NCI-H345 treated with DMSO at 0.1 percent for 48 hours (cell line): ENCODE measurements around the gene TMBIM1.
A peak's percentile ranks its signal among the peaks of the same experiment; 100 is the strongest.

Experiments
- DNase-seq: peaks from one replicate; lab custom pipeline; 2025; ENCODE audit not compliant: unreplicated experiment; lab: John Stamatoyannopoulos, UW

Gene TMBIM1, protein sequence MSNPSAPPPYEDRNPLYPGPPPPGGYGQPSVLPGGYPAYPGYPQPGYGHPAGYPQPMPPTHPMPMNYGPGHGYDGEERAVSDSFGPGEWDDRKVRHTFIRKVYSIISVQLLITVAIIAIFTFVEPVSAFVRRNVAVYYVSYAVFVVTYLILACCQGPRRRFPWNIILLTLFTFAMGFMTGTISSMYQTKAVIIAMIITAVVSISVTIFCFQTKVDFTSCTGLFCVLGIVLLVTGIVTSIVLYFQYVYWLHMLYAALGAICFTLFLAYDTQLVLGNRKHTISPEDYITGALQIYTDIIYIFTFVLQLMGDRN

DNA sequence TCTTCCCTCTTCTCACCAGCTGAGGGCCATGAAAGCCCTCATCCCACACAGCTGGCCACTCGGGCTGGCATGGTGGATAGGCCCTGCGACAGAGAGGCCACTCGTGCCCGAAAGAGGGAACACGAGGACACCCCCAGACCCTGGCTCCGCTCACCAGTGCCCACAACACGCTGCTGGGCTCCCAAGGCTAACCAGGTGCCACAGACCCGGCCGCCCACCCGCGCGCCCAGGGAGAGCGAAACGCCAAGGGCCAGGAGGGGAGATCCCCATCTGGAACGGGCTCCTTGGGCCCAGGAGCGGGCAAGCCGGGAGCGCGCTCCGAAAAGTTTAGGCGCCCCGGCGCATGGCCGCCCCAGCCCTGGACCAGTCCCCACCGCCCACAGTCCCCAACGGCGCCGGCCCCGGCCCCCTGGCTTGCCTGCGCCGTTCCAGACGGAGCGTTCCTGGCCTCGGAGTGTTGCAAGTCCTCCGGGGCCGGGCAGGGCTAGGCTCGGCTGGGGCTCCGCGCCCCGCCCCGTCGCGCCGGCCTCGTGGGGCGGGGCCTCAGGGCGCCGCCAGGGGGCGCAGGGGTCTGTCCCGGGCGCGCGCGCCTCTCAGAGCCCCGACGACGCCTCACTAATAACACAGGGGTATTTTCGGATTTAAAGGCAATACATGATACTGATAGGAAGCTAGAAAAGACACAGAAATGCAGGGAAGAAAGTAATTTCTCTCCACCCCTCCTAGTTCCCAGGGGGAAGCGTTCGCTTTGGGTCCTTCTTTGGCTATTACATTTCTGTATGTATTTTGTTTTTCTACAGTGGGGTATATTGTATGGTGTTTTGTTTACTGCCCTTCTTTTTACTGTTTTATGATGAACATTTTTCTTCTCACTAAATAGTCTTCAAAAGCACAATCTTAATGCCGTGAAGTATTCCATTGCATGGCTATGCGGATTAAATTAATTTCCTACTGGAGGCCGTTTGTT, at the start of gene TMBIM1:
TMBIM1 (minus strand) TSS at position 456 of the 967 bp plus-strand sequence. CDS start 10,362 bp downstream, outside the sequence.
- no peak for DNase-seq

DNA sequence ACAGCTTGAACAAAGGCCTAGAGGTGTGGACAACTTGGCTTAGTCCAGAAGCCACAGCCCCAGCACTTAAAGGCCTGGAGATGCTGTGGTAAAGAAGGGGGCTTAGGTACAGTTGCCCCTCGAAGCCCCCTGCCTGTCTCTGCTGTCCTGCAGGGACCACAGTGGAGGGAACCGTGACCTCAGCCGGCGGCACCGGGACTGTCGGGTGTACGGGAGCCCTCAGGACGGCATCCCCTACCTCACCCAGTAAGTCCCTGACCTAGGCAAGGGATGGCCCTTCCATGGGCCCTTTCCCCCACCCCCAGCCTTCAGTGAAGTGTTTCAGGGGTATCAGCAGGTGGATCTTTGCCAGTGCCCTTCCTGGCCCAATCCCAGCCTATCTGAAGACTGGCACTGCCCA, 49.1 kb upstream of the TMBIM1 start:
- no peak for DNase-seq

DNA sequence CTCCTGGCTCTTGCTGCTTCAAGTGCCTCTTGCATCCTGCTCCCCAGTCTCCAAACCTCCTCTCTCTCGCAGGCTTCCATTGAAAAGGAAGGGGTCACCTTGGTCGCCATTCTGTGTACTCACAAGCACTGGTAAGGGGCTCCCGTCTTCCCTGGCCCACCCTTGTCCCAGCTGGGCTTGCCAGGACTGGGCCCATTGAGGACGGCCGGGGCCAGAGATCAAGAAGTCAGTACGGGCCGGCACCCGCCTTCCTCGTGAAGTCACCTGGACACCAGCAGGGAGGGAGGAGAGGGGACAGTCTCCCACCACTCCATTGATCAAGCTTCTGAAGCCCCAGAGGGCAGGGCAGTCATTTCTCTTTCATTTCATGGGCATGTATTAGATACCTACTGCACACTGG, 48.4 kb upstream of the TMBIM1 start:
- no peak for DNase-seq

DNA sequence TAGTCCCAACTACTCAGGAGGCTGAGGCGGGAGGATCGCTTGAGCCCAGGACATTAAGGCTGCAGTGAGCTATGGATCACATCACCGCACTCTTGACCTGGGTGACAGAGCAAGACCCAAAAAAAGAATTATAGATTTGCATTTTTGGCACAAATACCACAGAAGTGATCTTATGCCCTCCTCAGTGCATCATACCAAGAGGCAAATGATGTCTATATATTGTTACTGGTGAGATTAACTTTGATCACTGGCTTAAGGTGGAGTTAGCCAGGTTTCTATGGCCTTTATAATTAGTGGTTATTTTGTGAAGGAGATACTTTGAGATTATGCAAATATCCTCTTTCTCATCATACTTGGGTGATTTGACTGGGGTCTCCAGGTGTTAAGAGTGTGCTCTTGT, 42.2 kb upstream of the TMBIM1 start:
- no peak for DNase-seq

DNA sequence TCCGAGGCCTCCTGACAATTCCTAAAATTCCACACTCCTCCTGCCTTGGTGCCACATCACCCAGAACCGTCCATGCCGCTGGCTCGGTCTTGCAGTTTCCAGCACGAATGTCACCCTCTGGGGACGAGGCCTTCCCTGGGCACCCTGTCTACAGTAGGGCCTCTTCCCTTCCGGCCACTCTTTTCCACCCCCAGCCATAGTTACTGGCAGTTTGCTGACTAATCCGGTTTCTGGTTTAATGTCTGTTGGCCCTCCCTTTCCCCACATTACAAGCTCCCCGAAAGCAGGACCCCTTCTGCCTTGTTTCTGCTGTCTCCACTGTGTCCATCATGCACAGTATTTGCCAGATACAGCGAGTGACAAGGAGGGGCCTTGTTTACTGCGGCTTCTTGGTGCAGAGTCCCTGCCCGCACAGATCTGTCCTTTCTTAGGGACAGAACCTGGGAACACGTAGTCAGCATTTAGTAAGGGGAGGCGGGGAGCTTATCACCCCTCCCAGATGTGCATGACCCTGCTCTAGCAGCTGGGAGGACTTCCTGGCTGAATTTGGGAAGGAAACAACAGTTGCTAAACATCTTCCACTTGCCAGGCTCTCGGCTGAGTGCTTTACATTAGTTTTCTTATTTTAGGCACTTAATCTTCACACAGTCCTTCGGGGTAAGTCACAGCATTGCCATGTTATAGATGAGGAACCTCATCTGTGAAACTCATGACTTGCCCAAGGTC, 40.8 kb upstream of the TMBIM1 start:
- no peak for DNase-seq

DNA sequence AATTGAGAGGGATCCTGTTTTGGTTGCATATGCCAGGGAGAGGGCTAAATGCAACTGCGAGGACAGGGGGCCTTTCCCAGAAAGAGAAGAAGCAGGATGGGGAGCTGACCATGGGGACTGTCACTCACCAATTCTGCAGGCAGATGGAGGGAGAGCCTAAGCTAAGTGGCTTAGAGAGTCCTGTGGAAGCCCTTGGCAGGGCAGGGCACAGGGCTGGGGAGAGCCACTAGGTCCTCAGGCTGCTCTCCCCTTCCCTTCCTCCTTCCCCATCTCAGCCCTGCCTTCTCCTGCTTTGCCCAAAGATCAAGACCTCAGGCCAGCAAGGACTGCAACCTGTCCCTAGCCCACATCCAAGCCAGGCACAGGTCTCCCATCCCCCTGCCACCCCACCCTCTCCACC, 40.0 kb upstream of the TMBIM1 start:
- no peak for DNase-seq

DNA sequence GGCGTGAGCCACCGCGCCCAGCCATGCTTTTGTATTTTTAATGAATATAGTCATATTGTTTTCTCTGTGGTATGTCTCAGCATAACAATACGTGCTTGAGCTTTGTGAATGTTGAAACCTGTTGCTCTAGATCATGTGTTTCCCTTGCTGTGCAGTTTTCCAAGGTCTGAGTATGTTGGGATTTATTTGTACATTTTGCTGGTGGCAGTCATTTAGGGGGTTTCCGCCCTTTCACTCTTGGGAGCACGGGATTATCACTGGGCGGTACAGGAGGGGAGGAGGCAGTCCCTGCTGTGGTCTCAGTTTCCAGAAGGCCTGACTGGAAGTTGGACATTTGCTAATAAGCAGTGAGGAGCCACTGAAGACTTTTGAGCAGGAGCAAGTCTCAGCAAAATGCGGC, 39.4 kb upstream of the TMBIM1 start:
- DNase-seq: no peak

DNA sequence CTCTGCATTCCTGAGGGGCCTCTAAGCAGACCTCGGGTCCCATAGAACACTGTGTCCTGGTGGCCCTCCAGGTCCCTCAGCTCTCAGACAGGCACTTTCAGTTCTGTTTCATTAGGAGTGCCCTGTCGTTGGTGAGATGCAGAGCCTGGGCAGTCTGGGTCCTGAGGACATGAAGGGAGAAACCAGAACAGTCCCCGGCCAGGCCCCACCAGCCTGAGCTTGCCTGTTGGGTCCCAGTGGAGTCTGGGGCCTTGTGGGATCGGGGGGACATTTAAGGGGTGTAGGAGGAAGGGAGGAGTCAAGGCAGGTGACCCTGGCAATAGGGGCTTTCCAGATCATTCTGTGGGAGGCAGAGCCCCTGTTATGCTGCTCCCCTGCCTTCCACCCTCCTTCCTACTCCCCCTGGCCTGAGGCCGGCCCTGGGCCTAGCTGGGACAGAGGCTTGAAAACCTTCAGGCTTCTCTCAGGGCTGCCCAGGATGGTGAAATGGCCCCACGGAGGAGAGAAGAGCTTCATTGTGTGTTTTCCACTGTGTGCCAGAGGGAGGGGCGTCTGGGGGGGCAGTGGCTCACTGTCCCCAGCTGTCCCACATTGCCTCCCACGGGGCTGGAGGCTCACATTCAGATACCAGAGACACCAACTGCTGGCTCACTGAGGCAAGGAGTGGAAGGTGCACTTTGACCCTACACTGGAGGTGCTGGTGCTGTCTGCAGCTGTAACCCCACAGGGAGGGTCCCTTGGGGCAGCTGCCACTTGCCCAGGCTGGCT, 37.7 kb upstream of the TMBIM1 start:
- no peak for DNase-seq

DNA sequence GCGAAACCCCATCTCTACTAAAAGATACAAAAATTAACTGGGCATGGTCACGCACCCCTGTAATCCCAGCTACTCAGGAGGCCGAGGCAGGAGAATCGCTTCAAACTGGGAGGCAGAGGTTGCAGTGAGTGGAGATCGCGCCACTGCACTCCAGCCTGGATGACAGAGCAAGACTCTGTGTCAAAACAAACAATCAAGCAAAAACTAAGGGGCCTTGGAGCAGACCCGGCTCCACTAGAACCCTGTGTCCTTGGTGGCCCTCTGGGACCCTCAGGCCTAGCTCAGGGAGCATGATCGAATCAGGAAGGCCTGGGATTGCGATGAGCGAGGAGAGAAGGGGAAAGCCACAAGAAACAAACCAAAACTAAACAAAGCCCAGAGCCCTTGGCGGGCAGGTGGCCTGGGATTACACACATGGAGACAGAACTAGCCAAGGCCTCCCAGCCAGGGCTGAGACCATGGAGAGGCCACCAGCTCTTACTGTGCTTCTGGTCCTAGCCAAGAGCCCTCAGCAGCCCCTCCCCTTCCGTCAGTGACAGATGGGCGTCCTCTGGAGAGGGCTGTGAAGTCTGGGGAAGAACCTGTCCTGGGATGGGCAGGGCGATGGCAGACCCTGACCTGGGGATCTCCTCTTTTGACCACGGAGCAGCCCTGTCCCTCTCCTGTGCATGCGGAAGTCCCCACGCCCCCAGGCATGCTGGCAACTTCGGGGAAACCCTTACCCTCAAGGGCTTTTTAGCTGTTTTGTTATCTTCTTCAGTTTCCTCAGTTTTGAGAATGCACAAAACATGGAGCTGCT, 36.9 kb upstream of the TMBIM1 start:
- no peak for DNase-seq

DNA sequence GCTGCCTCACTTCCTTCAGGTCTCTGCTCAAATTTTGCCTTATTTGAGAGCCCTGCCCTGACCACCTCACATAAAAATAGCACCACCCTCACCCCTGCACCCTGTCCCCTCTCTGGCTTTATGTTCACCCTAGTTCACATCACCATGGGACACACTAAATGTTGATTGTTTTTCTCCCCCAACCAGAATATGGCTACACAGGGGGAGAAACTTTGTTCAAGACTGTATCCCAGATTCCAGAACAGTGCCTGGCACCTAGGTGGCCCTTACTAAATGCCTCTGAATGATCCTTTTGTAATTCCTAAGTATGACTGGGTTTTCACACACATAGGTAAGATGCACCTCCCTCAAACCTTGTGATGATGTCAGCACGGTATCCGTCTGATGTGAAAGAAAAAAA, 36.0 kb upstream of the TMBIM1 start:
- DNase-seq: no peak

DNA sequence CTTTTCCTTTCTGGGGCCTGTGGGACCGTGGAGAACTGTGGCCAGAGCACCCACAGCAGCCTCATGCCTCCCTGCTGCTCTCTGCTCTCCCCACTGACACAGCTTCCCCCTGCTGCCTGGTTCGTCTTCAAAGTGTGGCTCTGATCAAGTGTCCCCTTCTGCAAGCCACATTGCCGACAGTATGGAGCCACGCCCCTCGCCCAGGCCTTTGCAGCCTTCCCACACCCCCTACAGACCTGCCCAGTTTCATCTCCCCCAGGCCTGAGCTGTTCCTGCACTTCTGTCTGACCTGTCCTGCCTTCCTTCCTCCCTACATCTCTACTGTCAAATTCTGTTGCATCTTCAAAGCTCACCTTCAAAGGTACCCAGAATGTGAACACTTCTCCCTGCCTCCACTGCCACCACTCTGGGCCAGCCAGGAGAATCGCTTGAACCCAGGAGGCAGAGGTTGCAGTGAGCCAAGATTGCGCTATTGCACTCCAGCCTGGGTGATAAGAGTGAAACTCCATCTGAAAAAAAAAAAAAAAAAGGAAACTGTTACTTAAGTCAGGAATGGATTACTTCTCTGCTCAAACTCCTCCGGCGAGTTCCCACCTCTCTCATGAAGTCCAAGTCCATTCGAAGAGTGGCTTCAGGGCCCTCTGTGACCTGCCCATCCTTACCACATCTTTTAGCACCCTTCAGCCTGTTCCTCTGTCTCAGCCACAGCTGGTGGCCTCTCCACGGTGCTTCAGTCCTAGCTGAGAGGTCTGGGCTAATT, 35.3 kb upstream of the TMBIM1 start:
- no peak for DNase-seq

DNA sequence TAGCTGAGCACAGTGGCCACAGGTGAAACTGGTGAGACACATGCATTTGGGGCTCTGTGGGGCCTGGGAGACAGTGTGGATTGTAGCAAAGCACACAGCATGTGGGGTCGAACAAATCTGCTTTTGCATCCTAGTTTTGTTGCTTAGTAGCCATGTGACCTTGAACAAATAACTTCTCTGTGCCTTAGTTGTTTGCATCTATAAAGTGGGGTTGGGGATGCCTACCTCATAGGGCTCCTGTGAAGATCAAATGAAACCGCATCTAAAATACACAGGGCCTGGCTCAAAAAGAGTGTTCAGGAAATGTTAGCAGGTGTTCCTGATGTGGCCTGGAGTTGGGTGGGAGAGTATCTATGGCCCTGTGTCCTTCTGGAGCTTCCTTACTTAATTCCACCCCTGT, 34.0 kb upstream of the TMBIM1 start:
- no peak for DNase-seq

DNA sequence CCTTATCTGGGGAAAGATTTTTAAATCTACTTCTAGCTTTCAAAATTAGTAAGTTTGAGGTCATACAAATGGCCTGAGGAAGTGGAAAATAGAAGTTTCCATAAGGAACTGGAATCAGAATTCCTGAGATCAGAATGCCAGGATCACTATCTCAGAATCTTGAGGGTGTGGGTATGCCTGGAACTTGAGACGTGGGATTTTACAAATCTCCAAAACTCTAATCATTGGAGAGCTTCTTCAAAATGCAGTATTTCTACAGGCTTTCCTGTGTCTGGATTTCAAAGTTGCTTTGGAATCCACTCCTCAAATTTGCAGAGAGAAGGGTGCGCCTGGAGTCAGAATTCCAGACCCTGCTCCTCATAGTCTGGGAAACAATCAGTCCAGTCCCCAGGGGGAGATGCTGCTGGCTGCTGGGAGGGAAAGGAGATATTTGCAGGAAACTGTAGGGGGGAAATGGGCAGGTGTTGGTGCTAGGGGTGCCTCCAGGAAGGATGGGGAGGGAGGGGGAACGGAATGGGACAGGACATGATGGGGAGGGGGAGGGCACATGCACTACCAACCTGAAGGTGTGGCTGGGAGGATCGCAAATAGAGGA, 33.4 kb upstream of the TMBIM1 start:
- no peak for DNase-seq

DNA sequence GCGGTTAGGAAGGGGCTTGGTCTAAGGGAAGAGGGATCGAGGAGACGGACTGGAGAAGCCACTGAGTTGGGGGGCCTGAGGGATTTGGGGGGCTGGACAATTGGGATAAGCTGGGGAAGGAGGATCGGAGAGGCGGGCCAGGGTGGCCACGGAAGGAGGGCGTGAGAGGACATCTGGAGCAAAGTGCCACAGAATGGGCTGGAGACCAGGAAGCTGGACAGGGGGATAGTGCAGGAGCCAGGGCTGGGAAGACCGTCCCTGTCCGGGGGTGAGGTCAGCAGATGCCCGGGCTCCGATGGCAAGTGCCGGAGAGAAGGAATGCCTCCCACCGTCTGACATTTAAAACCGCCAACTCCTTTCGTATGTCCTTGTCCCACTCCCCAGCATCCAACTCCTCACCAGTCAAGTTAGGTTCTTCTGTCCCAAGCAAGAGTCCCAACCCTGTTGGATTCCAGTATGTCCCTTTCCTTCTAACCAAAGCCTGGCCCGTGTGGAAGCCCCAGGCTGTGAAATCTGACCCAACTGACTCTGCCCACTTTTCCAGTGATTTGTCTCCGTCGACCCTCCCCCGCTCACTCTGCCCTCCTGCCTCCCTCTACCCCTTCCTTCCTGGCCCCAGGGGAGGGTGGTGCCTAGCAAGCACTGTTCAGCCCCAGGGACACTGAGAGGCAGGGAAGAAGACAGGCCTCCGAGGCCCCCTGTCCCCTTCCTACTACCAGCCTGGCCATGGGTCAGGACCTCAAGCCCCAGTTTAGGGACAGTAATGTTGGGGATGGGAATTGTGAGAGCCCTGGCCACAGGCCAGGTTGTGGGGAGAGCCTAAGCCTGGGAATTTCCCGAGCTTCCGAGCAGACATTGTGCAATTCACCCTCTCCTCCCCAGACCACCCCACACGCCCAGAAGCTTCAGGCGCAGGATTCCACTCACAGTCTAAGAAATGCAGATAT, 31.5 kb upstream of the TMBIM1 start:
- DNase-seq: peak; percentile 13

DNA sequence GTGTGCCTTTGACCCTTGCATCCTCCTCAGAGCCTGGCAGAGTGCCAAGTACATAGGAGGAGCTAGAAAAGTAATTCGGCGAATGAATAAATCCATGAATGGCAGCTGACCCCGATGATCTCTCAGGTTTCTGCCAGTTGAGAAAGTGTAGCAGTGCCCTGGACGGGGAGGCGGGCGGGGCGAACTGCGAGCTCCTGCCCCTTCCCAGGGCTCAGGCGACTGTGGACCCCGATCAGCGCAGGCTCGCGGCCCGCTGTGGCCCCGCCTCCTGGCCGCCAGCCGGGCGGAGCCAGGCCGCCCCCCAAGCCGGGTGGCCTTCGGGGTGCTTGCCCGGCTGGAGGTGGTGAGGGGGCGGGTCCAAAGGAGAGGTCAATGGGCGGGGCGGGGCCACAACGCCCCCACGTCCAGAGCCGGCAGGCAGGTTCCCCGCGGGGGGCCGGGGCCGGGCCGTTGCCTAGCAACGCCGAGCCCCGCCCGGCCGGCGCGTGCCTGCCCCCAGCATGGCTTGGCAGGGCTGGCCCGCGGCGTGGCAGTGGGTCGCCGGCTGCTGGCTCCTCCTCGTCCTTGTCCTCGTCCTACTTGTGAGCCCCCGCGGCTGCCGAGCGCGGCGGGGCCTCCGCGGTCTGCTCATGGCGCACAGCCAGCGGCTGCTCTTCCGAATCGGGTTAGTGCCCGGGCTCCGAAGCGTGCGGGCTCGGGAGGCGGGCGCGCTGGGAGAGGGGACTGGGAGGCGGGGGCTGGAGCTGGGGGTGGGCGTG, 30.6 kb upstream of the TMBIM1 start:
- peak; percentile 69 for DNase-seq

DNA sequence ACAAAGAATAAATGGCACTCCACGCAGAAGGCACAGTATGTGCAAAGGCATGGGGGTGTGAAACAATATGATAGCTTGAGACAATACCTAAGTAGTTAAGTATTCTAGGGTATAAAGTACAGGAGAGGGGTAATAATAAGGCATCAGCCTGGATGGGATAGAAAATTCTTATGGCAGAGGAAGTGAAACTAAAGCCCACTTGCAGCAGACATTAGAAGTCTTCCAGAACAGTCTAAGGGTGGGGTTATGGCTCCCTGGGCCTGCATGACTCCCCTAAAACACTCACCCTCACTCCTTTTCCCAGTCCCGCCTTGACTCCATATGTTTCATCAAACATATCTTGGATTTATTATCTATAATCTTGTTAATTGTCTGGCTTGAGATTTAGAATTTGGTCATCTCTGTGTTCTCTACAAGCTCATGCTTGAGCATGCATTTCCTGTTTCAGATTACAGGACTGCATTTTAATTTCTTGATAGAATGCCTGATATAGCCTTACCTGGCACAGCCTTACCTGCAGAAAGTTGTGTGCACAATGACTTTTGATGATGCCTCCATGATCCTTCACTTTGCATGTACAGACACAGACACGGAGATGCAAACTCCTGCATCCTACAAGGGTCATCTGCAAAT, 28.5 kb upstream of the TMBIM1 start:
- DNase-seq: no peak
